ENCODE data around the gene ASGR2.
"Not testable (repeated sequence)": the region's sequence is repeated elsewhere in the genome, so short reads cannot be mapped to it uniquely, and the experiment has no call there.

ASGR2 gene

DNA sequence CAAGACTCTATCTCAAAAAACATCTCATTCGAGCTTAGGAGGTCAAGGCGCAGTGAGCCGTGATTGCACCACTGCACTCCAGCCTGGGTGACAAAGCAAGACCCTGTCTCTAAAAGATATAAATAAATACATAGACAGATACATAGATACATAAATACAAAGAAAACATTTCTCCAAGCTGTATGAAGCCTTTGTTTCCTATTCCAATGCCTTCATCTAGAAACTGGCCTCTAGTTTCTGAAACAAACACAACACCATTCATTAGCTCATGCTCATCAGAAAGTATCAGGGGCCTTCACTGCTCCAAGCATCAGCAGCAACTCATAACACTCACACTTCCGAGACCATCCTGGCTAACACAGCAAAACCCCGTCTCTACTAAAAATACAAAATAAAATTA, 10.3 kb upstream of the ASGR2 start:
- no peaks in the 10 kb centered on the region for H3K36me3 ChIP-seq (ENCODE audit: insufficient read depth, low read length)
- H3K4me1 ChIP-seq (ENCODE audit: insufficient read depth, low read length): no peaks in the 10 kb centered on the region
- H2AFZ ChIP-seq (ENCODE audit: low read depth, low read length): no peak overlapping the region
- no peaks in the 10 kb centered on the region for H3K9me3 ChIP-seq (ENCODE audit: insufficient read depth, low read length, severe bottlenecking)
- no peak overlapping the region for H3K27ac ChIP-seq (ENCODE audit: low read length)
- no peaks in the 10 kb centered on the region for H3K79me2 ChIP-seq (ENCODE audit: insufficient read depth, low read length)
- H3K4me3 ChIP-seq (ENCODE audit: low read depth in 1 of 2, low read length in 2 of 2): no peak overlapping the region
- H3K27me3 ChIP-seq (ENCODE audit: insufficient read depth, low read length, poor library complexity): peaks cover 3% of the 10 kb centered on the region
- H4K20me1 ChIP-seq (ENCODE audit: insufficient read depth, low read length): no peaks in the 10 kb centered on the region
- TF ChIP-seq EZH2 (IDR thresholded peaks at IDR 0.05; ENCODE audit: borderline replicate concordance, low read depth, low read length, severe bottlenecking) (no peak), CTCF (IDR thresholded peaks at IDR 0.05; ENCODE audit: borderline replicate concordance, extremely low read depth, low read length, poor library complexity, severe bottlenecking) (no peak)
- H3K9ac ChIP-seq (ENCODE audit: low read depth, low read length): no peak overlapping the region
- DNase-seq: no peak
- no peak overlapping the region for H3K4me2 ChIP-seq (ENCODE audit: insufficient read depth, low read length)
- ATAC-seq (ENCODE audit: insufficient read depth, low read depth): no peak

DNA sequence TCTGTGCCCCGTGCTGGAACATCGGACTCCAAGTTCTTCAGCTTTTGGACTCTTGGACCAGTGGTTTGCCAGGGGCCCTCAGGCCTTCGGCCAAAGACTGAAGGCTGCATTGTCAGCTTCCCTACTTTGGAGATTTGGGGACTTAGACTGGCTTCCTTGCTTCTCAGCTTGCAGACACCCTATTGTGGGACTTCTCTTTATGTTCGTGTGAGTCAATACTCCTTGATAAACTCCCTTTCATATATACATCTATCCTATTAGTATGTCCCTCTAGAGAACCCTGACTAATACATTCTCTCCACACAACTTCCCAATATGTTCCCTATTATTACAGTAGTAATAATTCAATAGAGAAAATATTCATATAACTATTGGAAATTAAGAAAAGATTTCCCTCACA, 9.2 kb upstream of the ASGR2 start:
- H3K79me2 ChIP-seq (ENCODE audit: insufficient read depth, low read length): no peaks in the 10 kb centered on the region
- H3K27me3 ChIP-seq (ENCODE audit: insufficient read depth, low read length, poor library complexity): peaks cover 3% of the 10 kb centered on the region

GRCh38 chr17:7122381-7122780, 7.8 kb upstream of the ASGR2 start:
- Histone ChIP-seq H3K27ac (ENCODE audit: low read length) (no peak overlapping the region), H3K27me3 (ENCODE audit: insufficient read depth, low read length, poor library complexity) (peaks cover 3% of the 10 kb centered on the region), H3K36me3 (ENCODE audit: insufficient read depth, low read length) (no peaks in the 10 kb centered on the region), H3K4me1 (ENCODE audit: insufficient read depth, low read length) (no peaks in the 10 kb centered on the region), H2AFZ (ENCODE audit: low read depth, low read length) (no peak overlapping the region), H3K4me3 (ENCODE audit: low read depth in 1 of 2, low read length in 2 of 2) (no peak overlapping the region), H3K9me3 (ENCODE audit: insufficient read depth, low read length, severe bottlenecking) (no peaks in the 10 kb centered on the region), H3K79me2 (ENCODE audit: insufficient read depth, low read length) (no peaks in the 10 kb centered on the region), H4K20me1 (ENCODE audit: insufficient read depth, low read length) (no peaks in the 10 kb centered on the region), H3K9ac (ENCODE audit: low read depth, low read length) (no peak overlapping the region), H3K4me2 (ENCODE audit: insufficient read depth, low read length) (no peak overlapping the region)
- TF ChIP-seq EZH2 (IDR thresholded peaks at IDR 0.05; ENCODE audit: borderline replicate concordance, low read depth, low read length, severe bottlenecking) (no peak), CTCF (IDR thresholded peaks at IDR 0.05; ENCODE audit: borderline replicate concordance, extremely low read depth, low read length, poor library complexity, severe bottlenecking) (no peak)
- ATAC-seq (ENCODE audit: insufficient read depth, low read depth) (no peak), DNase-seq (no peak)

More for the DNA sequence above, 9.2 kb upstream of the ASGR2 start:
- TF ChIP-seq EZH2 (IDR thresholded peaks at IDR 0.05; ENCODE audit: borderline replicate concordance, low read depth, low read length, severe bottlenecking) (no peak), CTCF (IDR thresholded peaks at IDR 0.05; ENCODE audit: borderline replicate concordance, extremely low read depth, low read length, poor library complexity, severe bottlenecking) (no peak)
- Histone ChIP-seq H4K20me1 (ENCODE audit: insufficient read depth, low read length) (no peaks in the 10 kb centered on the region), H2AFZ (ENCODE audit: low read depth, low read length) (no peak overlapping the region), H3K9me3 (ENCODE audit: insufficient read depth, low read length, severe bottlenecking) (no peaks in the 10 kb centered on the region), H3K9ac (ENCODE audit: low read depth, low read length) (no peak overlapping the region), H3K36me3 (ENCODE audit: insufficient read depth, low read length) (no peaks in the 10 kb centered on the region), H3K27ac (ENCODE audit: low read length) (no peak overlapping the region), H3K4me3 (ENCODE audit: low read depth in 1 of 2, low read length in 2 of 2) (no peak overlapping the region), H3K4me2 (ENCODE audit: insufficient read depth, low read length) (no peak overlapping the region), H3K4me1 (ENCODE audit: insufficient read depth, low read length) (no peaks in the 10 kb centered on the region)
- ATAC-seq (ENCODE audit: insufficient read depth, low read depth) (no peak), DNase-seq (no peak)

DNA sequence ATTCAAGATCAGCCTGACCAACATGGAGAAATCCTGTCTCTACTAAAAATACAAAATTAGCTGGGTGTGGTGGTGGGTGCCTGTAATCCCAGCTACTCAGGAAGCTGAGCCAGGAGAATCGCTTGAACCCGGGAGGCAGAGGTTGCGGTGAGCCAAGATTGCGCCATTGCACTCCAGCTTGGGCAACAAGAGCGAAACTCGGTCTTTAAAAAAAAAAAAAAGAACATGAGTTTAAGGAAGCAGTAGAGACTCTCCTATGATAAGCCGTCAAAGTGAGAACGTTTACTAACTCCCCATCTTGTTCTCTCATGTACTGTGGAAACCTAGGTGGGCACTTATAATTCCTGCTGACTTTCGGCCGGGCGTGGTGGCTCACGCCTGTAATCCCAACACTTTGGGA, 6.0 kb upstream of the ASGR2 start:
- H3K4me1 ChIP-seq (ENCODE audit: insufficient read depth, low read length); H3K36me3 ChIP-seq (ENCODE audit: insufficient read depth, low read length); H4K20me1 ChIP-seq (ENCODE audit: insufficient read depth, low read length); H3K9ac ChIP-seq (ENCODE audit: low read depth, low read length); ATAC-seq (ENCODE audit: insufficient read depth, low read depth); H3K9me3 ChIP-seq (ENCODE audit: insufficient read depth, low read length, severe bottlenecking); H3K27me3 ChIP-seq (ENCODE audit: insufficient read depth, low read length, poor library complexity); H2AFZ ChIP-seq (ENCODE audit: low read depth, low read length); H3K4me3 ChIP-seq (ENCODE audit: low read depth in 1 of 2, low read length in 2 of 2); DNase-seq; H3K27ac ChIP-seq (ENCODE audit: low read length); H3K4me2 ChIP-seq (ENCODE audit: insufficient read depth, low read length); H3K79me2 ChIP-seq (ENCODE audit: insufficient read depth, low read length): not testable (repeated sequence)
